WTC11 (cell line): ENCODE measurements around the gene CALY. TPM values are rescaled to one million over a fixed set of nuclear protein-coding genes. Genes with fewer than 3 reads are reported as not detected.

ENCODE experiments used
- ATAC-seq: fragments of 200-7000 bp; cut with Tn5 transposase; 2 replicates; pipeline ENCODE4 v1.10.0; 2021; ENCODE audit warnings: mild to moderate bottlenecking, moderate library complexity
- CTCF ChIA-PET: fragments of 300-600 bp; sonication (Branson Sonifier 250); formaldehyde crosslinking; loops from one replicate; lab custom pipeline; 2021; ENCODE audit warnings: antibody characterized with exemption; lab: Charles Lee
- POLR2A ChIA-PET: fragments of 350-600 bp; sonication (Branson Sonifier 250); formaldehyde crosslinking; loops from one replicate; lab custom pipeline; 2021; ENCODE audit warnings: antibody characterized with exemption; lab: Charles Lee
- DNase-seq: peaks from one replicate; pipeline ENCODE4 v3.0.0; 2021; ENCODE audit warnings: low spot score
- H3K27ac Mint-ChIP-seq: 2 replicates; pipeline ENCODE4 v1.8.0; 2021; ENCODE audit warnings: mixed read lengths
- H3K27me3 Mint-ChIP-seq: 2 replicates; pipeline ENCODE4 v1.8.0; 2021; ENCODE audit warnings: low read depth, mild to moderate bottlenecking, moderate library complexity, mixed read lengths
- H3K36me3 Mint-ChIP-seq: 2 replicates; pipeline ENCODE4 v1.8.0; 2021; ENCODE audit warnings: mixed read lengths
- H3K4me1 Mint-ChIP-seq: 2 replicates; pipeline ENCODE4 v1.8.0; 2022; ENCODE audit warnings: mixed read lengths
- H3K4me3 Mint-ChIP-seq: 2 replicates; pipeline ENCODE4 v1.8.0; 2021; ENCODE audit warnings: mild to moderate bottlenecking, moderate library complexity, mixed read lengths
- H3K9me3 Mint-ChIP-seq: 2 replicates; pipeline ENCODE4 v1.8.0; 2021; ENCODE audit warnings: mixed read lengths
- GABPB1 ChIP-seq: sonication (generic); formaldehyde crosslinking; IDR thresholded peaks from 2 replicates; pipeline ENCODE4 v1.8.1; 2023; ENCODE audit warnings: mild to moderate bottlenecking, missing genetic modification reagents
- HMGA2 ChIP-seq: fragments of 250-450 bp; sonication (Bioruptor Pico); IDR thresholded peaks from 2 replicates; pipeline ENCODE4 v1.4.0; 2021; ENCODE audit warnings: mild to moderate bottlenecking, moderate library complexity
- IRF2 ChIP-seq: sonication (generic); formaldehyde crosslinking; IDR thresholded peaks from 2 replicates; pipeline ENCODE4 v1.8.0; 2022; ENCODE audit warnings: low read depth, missing genetic modification reagents, borderline replicate concordance
- MXD4 ChIP-seq: fragments of 250-450 bp; sonication (Bioruptor Pico); IDR thresholded peaks from 2 replicates; pipeline ENCODE4 v1.8.0; 2021; ENCODE audit warnings: mild to moderate bottlenecking, moderate library complexity, borderline replicate concordance
- NR3C1 ChIP-seq: sonication (generic); formaldehyde crosslinking; conservative IDR thresholded peaks from 2 replicates; pipeline ENCODE4 v1.8.1; 2023; ENCODE audit warnings: low read depth, mild to moderate bottlenecking, missing genetic modification reagents
- OVOL2 ChIP-seq: fragments of 250-450 bp; sonication (Bioruptor Pico); IDR thresholded peaks from 2 replicates; pipeline ENCODE4 v1.9.0; 2021; ENCODE audit warnings: mild to moderate bottlenecking, borderline replicate concordance
- SMAD3 ChIP-seq: sonication (generic); formaldehyde crosslinking; IDR thresholded peaks from 2 replicates; pipeline ENCODE4 v1.8.0; 2022; ENCODE audit warnings: missing genetic modification reagents, mild to moderate bottlenecking, borderline replicate concordance
- SOX15 ChIP-seq: fragments of 250-450 bp; sonication (Bioruptor Pico); IDR thresholded peaks from 2 replicates; pipeline ENCODE4 v1.9.0; 2021; ENCODE audit warnings: mild to moderate bottlenecking
- SP1 ChIP-seq: sonication (generic); formaldehyde crosslinking; conservative IDR thresholded peaks from 2 replicates; pipeline ENCODE4 v1.8.1; 2022; ENCODE audit warnings: missing genetic modification reagents
- ZNF396 ChIP-seq: fragments of 250-450 bp; sonication (Bioruptor Pico); IDR thresholded peaks from 2 replicates; pipeline ENCODE4 v1.8.0; 2021; ENCODE audit warnings: mild to moderate bottlenecking, moderate library complexity, borderline replicate concordance
- total RNA-seq: library from RNA; stranded (reverse); gene quantifications from 3 replicates; pipeline ENCODE4 v1.2.3, GENCODE V29; 2021
- TF ChIP-seq, protein P1 (sequence below): fragments of 250-450 bp; sonication (Bioruptor Pico); IDR thresholded peaks from 2 replicates; pipeline ENCODE4 v1.9.0; 2021; ENCODE audit warnings: mild to moderate bottlenecking
- TF ChIP-seq, protein P2 (sequence below): sonication (generic); formaldehyde crosslinking; IDR thresholded peaks from 2 replicates; pipeline ENCODE4 v1.8.0; 2022; ENCODE audit warnings: mild to moderate bottlenecking, missing genetic modification reagents
- TF ChIP-seq, protein P3 (sequence below): sonication (generic); formaldehyde crosslinking; IDR thresholded peaks from 2 replicates; pipeline ENCODE4 v1.8.0; 2023; ENCODE audit warnings: missing genetic modification reagents
- TF ChIP-seq, protein P4 (sequence below): sonication (generic); formaldehyde crosslinking; conservative IDR thresholded peaks from 2 replicates; pipeline ENCODE4 v1.8.1; 2023; ENCODE audit warnings: mild to moderate bottlenecking, low read depth, missing genetic modification reagents, moderate library complexity
- TF ChIP-seq, protein P5 (sequence below): sonication (generic); formaldehyde crosslinking; IDR thresholded peaks from 2 replicates; pipeline ENCODE4 v1.8.1; 2022; ENCODE audit warnings: low read depth, mild to moderate bottlenecking, moderate library complexity, missing genetic modification reagents, borderline replicate concordance
- TF ChIP-seq, protein P6 (sequence below): fragments of 250-450 bp; sonication (Bioruptor Pico); IDR thresholded peaks from 2 replicates; pipeline ENCODE4 v1.9.0; 2021; ENCODE audit warnings: mild to moderate bottlenecking
- TF ChIP-seq, protein P7 (sequence below): sonication (generic); formaldehyde crosslinking; IDR thresholded peaks from 2 replicates; pipeline ENCODE4 v1.8.1; 2022; ENCODE audit warnings: mild to moderate bottlenecking, missing genetic modification reagents, moderate library complexity, borderline replicate concordance
- TF ChIP-seq, protein P8 (sequence below): fragments of 250-450 bp; sonication (Bioruptor Pico); IDR thresholded peaks from 2 replicates; pipeline ENCODE4 v1.8.0; 2021; ENCODE audit warnings: mild to moderate bottlenecking

The CALY gene
- total RNA-seq, 1 experiment from 2014 or later = 0.63 TPM

DNA sequence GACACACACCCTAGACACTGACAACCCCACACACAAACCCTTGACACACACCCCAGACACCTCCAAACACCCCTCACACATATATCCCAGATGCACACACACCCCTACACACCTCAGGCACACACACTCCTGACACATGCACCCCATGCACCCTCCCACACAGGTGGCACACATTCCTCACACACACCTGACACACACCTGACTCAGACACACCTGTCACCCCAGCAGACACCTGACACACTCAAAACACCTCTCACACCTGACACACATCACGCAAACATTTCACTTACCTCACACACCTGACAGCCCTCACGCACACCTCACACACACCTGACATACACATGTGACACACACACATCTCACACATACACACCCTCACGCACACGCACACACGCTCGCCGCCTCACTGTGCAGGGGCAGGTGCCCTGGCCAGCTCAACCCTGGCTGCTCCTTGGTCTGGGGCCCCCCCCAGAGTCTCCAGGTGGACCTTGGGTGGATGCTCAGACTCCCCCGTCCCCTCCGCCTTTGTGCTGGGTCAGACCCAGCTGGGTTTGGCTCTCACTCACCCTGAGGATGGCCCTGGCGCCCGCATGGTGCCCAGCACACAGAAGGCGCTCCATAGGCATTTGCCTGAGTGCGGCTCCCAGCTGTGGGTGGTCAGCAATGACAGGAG, 3.1 kb upstream of the CALY start (continued):
- TF ChIP-seq GABPB1 (no peak), OVOL2 (no peak), NR3C1 (CRISPR knock-in tag) (no peak), SP1 (CRISPR knock-in tag) (no peak)
- TF ChIP-seq, protein P1, sequence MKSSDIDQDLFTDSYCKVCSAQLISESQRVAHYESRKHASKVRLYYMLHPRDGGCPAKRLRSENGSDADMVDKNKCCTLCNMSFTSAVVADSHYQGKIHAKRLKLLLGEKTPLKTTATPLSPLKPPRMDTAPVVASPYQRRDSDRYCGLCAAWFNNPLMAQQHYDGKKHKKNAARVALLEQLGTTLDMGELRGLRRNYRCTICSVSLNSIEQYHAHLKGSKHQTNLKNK (CRISPR knock-in tag) = no peak
- TF ChIP-seq, protein P2, sequence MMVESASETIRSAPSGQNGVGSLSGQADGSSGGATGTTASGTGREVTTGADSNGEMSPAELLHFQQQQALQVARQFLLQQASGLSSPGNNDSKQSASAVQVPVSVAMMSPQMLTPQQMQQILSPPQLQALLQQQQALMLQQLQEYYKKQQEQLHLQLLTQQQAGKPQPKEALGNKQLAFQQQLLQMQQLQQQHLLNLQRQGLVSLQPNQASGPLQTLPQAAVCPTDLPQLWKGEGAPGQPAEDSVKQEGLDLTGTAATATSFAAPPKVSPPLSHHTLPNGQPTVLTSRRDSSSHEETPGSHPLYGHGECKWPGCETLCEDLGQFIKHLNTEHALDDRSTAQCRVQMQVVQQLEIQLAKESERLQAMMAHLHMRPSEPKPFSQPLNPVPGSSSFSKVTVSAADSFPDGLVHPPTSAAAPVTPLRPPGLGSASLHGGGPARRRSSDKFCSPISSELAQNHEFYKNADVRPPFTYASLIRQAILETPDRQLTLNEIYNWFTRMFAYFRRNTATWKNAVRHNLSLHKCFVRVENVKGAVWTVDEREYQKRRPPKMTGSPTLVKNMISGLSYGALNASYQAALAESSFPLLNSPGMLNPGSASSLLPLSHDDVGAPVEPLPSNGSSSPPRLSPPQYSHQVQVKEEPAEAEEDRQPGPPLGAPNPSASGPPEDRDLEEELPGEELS (CRISPR knock-in tag) = no peak

DNA sequence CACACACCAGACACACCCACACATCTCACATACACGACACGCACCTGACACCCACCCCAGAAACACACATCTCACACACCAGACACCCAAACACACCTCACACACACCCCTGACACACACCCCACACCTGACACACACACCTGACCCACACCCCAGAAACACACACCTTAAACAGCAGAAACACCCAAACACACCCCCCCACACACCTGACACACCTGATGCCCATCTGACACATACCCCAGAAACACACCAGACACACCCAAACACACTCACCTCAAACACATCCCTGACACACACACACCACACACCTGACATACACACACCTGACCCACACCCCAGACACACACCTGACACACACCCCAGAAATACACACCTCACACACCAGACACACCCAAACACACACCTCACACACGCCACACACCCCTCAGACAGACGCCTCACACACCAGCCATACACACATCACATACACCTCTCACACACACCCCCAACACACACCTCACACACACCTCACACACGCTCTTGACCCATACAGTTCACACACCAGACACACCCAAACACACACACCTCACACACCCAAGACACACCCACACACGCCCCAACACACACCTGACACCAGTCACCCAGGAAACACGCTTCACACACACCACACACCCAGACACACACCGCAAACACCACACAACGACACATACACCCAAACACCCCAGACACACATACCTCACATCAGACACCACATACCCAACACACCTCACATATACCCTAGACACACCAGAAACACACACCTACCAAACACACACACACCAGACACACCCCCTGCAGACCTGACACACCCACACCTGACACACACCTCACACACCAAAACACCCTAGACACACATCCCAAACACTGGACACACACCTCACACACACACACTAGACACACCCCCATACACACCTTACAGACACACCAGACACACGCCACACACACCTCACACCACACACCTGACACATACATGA, 1.7 kb upstream of the CALY start:
- ATAC-seq (no peak), DNase-seq (no peak)
- H3K4me1 Mint-ChIP-seq = peaks cover 5% of the 10 kb centered on the region
- H3K36me3 Mint-ChIP-seq = no peaks in the 10 kb centered on the region
- H3K9me3 Mint-ChIP-seq = peaks cover 10% of the 10 kb centered on the region
- no peak overlapping the region for H3K4me3 Mint-ChIP-seq
- ChIA-PET POLR2A (no interaction called here), CTCF (no interaction called here)
- peaks cover 29% of the 10 kb centered on the region for H3K27me3 Mint-ChIP-seq
- H3K27ac Mint-ChIP-seq = no peak overlapping the region
- TF ChIP-seq SMAD3 (no peak), SOX15 (CRISPR knock-in tag) (no peak), ZNF396 (CRISPR knock-in tag) (no peak), NR3C1 (CRISPR knock-in tag) (no peak), HMGA2 (no peak), MXD4 (CRISPR knock-in tag) (no peak), IRF2 (CRISPR knock-in tag) (no peak)
- TF ChIP-seq, protein P3, sequence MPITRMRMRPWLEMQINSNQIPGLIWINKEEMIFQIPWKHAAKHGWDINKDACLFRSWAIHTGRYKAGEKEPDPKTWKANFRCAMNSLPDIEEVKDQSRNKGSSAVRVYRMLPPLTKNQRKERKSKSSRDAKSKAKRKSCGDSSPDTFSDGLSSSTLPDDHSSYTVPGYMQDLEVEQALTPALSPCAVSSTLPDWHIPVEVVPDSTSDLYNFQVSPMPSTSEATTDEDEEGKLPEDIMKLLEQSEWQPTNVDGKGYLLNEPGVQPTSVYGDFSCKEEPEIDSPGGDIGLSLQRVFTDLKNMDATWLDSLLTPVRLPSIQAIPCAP = no peak
- TF ChIP-seq, protein P4, sequence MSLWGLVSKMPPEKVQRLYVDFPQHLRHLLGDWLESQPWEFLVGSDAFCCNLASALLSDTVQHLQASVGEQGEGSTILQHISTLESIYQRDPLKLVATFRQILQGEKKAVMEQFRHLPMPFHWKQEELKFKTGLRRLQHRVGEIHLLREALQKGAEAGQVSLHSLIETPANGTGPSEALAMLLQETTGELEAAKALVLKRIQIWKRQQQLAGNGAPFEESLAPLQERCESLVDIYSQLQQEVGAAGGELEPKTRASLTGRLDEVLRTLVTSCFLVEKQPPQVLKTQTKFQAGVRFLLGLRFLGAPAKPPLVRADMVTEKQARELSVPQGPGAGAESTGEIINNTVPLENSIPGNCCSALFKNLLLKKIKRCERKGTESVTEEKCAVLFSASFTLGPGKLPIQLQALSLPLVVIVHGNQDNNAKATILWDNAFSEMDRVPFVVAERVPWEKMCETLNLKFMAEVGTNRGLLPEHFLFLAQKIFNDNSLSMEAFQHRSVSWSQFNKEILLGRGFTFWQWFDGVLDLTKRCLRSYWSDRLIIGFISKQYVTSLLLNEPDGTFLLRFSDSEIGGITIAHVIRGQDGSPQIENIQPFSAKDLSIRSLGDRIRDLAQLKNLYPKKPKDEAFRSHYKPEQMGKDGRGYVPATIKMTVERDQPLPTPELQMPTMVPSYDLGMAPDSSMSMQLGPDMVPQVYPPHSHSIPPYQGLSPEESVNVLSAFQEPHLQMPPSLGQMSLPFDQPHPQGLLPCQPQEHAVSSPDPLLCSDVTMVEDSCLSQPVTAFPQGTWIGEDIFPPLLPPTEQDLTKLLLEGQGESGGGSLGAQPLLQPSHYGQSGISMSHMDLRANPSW (CRISPR knock-in tag) = no peak
- TF ChIP-seq, protein P5, sequence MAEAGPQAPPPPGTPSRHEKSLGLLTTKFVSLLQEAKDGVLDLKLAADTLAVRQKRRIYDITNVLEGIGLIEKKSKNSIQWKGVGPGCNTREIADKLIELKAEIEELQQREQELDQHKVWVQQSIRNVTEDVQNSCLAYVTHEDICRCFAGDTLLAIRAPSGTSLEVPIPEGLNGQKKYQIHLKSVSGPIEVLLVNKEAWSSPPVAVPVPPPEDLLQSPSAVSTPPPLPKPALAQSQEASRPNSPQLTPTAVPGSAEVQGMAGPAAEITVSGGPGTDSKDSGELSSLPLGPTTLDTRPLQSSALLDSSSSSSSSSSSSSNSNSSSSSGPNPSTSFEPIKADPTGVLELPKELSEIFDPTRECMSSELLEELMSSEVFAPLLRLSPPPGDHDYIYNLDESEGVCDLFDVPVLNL = no peak
- TF ChIP-seq, protein P6, sequence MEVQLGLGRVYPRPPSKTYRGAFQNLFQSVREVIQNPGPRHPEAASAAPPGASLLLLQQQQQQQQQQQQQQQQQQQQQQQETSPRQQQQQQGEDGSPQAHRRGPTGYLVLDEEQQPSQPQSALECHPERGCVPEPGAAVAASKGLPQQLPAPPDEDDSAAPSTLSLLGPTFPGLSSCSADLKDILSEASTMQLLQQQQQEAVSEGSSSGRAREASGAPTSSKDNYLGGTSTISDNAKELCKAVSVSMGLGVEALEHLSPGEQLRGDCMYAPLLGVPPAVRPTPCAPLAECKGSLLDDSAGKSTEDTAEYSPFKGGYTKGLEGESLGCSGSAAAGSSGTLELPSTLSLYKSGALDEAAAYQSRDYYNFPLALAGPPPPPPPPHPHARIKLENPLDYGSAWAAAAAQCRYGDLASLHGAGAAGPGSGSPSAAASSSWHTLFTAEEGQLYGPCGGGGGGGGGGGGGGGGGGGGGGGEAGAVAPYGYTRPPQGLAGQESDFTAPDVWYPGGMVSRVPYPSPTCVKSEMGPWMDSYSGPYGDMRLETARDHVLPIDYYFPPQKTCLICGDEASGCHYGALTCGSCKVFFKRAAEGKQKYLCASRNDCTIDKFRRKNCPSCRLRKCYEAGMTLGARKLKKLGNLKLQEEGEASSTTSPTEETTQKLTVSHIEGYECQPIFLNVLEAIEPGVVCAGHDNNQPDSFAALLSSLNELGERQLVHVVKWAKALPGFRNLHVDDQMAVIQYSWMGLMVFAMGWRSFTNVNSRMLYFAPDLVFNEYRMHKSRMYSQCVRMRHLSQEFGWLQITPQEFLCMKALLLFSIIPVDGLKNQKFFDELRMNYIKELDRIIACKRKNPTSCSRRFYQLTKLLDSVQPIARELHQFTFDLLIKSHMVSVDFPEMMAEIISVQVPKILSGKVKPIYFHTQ (CRISPR knock-in tag) = no peak
- TF ChIP-seq, protein P7, sequence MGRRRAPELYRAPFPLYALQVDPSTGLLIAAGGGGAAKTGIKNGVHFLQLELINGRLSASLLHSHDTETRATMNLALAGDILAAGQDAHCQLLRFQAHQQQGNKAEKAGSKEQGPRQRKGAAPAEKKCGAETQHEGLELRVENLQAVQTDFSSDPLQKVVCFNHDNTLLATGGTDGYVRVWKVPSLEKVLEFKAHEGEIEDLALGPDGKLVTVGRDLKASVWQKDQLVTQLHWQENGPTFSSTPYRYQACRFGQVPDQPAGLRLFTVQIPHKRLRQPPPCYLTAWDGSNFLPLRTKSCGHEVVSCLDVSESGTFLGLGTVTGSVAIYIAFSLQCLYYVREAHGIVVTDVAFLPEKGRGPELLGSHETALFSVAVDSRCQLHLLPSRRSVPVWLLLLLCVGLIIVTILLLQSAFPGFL (CRISPR knock-in tag) = no peak
- TF ChIP-seq, protein P8, sequence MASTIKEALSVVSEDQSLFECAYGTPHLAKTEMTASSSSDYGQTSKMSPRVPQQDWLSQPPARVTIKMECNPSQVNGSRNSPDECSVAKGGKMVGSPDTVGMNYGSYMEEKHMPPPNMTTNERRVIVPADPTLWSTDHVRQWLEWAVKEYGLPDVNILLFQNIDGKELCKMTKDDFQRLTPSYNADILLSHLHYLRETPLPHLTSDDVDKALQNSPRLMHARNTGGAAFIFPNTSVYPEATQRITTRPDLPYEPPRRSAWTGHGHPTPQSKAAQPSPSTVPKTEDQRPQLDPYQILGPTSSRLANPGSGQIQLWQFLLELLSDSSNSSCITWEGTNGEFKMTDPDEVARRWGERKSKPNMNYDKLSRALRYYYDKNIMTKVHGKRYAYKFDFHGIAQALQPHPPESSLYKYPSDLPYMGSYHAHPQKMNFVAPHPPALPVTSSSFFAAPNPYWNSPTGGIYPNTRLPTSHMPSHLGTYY = no peak
